ENCODE results near the gene PARD3.

GRCh38 chr10:34241226-34242000 is 573.7 kb downstream of the PARD3 start:
- TF ChIP-seq EZH2 (IDR thresholded peaks at IDR 0.05) (no peak), CTCF (IDR thresholded peaks at IDR 0.05) (no peak), EZH2phosphoT487 (IDR thresholded peaks at IDR 0.05) (no peak)

Measured in neural progenitor cell (in vitro differentiated cells).